GM18907 (cell line): ENCODE results near the gene VPS26B.

Experiments
- ATAC-seq: cut with Tn5 transposase; IDR thresholded peaks from one replicate; pipeline ENCODE4 v1.9.1; 2021; ENCODE audit warnings: mild to moderate bottlenecking, moderate library complexity; ENCODE audit not compliant: unreplicated experiment

Gene VPS26B

GRCh38 chr11:134230339-134230738, 5.9 kb downstream of the VPS26B start:
- no peak for ATAC-seq

GRCh38 chr11:134231958-134232659, 7.6 kb downstream of the VPS26B start:
- ATAC-seq = no peak

GRCh38 chr11:134233729-134234179, 9.3 kb downstream of the VPS26B start:
- no peak for ATAC-seq

- ATAC-seq = no peak
These were observed 10.9 kb downstream of the VPS26B start for GRCh38 chr11:134235399-134235798.

GRCh38 chr11:134236834-134237556, 12.5 kb downstream of the VPS26B start:
- ATAC-seq = no peak

GRCh38 chr11:134237557-134237922, 13.1 kb downstream of the VPS26B start:
- ATAC-seq = no peak

- no peak for ATAC-seq
These were observed 14.5 kb downstream of the VPS26B start for GRCh38 chr11:134238956-134239355.

- ATAC-seq = no peak
These were observed 16.1 kb downstream of the VPS26B start for GRCh38 chr11:134240592-134240991.

- ATAC-seq = no peak
These were observed 17.9 kb downstream of the VPS26B start for GRCh38 chr11:134242376-134242775.

GRCh38 chr11:134243913-134244312, 19.4 kb downstream of the VPS26B start:
- ATAC-seq = no peak

GRCh38 chr11:134244593-134244992, 20.1 kb downstream of the VPS26B start:
- ATAC-seq = peak; percentile 79

- no peak for ATAC-seq
These were observed 21.0 kb downstream of the VPS26B start for GRCh38 chr11:134245434-134245833.

GRCh38 chr11:134246100-134246499, 21.6 kb downstream of the VPS26B start:
- no peak for ATAC-seq

GRCh38 chr11:134246678-134247077, 22.2 kb downstream of the VPS26B start:
- no peak for ATAC-seq

GRCh38 chr11:134248910-134249480, 24.5 kb downstream of the VPS26B start:
- no peak for ATAC-seq

- ATAC-seq = no peak
These were observed 25.8 kb downstream of the VPS26B start for GRCh38 chr11:134250246-134250645.

GRCh38 chr11:134250675-134251074, 26.2 kb downstream of the VPS26B start:
- ATAC-seq = no peak

GRCh38 chr11:134252346-134253187, 28.1 kb downstream of the VPS26B start:
- ATAC-seq = peak; percentile 38

- ATAC-seq = peak; percentile 99
These were observed 28.9 kb downstream of the VPS26B start, which contains the start of the genes ACAD8 and THYN1 for GRCh38 chr11:134253188-134253993. TSS of gene ACAD8 (plus strand) at chr11:134253568. CDS start at chr11:134253601, 33 bp downstream. TSS of gene THYN1 (minus strand) at chr11:134253352. CDS start at chr11:134252882, 470 bp downstream.
